Measurements from ENCODE around the gene CEP55.

GRCh38 chr10:93473161-93473560 is 23.3 kb upstream of the CEP55 start:
- no peak for TF ChIP-seq CTCF (IDR thresholded peaks at IDR 0.05)
- no peak for TF ChIP-seq POLR2AphosphoS5 (IDR thresholded peaks at IDR 0.05)
- TF ChIP-seq POLR2A (IDR thresholded peaks at IDR 0.05), result no peak

Data from transverse colon (tissue), 4 donors.